GM19023 (cell line): Measurements from ENCODE around the gene CLSTN3.

Experiments
- ATAC-seq: cut with Tn5 transposase; IDR thresholded peaks from one replicate; pipeline ENCODE4 v1.9.1; 2021; ENCODE audit warnings: mild to moderate bottlenecking, moderate library complexity; ENCODE audit not compliant: unreplicated experiment

CLSTN3 gene

DNA sequence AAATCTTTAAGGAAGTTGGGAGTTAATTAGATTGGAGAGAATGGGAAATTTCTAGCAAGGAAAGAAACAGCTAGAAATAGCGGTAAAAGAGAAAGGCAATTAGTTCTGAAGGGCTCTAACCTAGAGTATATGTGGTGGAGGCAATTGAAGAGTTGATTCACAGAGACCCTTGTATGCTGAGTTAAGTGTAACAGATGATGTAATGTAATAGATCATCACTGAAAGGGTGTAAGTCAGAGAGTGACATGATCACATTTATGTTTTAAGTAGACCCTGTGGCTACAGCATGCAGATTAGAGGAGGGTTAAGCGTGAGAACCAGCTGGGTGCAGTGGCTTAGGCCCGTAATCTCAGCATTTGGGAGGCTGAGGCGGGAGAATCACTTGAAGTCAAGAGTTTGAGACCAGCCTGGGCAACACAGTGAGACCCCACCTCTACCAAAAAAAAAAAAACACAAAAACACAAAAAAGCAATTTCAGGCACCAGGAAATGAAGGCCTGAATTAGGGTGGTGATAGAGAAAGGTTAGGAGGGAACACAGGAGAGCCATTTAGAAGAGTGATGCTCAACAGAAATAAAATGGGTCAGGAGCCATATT, 4.4 kb upstream of the CLSTN3 start:
- ATAC-seq: no peak

DNA sequence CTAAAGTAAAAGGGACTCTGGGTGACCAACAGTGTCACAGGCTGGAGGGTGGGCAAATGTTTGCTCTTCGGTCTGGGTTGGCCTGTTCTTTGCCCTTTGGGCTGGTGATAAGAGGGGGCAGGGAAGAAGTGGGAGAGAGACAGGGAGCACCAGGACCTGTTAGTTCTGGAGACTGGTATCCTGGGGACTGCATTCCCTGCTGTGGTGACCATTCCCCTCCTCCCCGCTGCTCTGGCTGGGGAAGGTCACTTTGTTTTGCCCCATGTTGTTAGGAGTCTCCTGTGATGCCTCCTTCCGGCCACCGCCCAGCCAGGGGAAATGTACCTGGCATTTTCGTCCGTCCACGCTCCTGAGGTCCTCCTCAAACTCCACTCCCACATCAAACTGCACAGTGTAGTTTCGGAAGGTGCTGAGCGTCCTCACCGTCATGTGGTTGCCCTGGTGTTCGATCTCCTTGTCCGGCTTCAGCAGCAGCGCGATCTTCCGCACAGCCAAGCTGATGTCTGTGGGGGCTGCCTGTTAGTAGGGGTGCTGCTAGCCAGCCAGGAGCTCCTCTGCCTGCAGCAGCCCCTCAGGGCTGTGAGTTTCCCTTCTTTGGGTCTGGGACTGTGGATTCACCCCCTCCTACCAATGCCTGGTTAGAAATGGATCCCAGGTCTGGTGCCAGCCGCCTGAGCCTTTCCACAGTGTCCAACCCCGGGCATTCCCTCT, 2.1 kb upstream of the CLSTN3 start:
- ATAC-seq: no peak

DNA sequence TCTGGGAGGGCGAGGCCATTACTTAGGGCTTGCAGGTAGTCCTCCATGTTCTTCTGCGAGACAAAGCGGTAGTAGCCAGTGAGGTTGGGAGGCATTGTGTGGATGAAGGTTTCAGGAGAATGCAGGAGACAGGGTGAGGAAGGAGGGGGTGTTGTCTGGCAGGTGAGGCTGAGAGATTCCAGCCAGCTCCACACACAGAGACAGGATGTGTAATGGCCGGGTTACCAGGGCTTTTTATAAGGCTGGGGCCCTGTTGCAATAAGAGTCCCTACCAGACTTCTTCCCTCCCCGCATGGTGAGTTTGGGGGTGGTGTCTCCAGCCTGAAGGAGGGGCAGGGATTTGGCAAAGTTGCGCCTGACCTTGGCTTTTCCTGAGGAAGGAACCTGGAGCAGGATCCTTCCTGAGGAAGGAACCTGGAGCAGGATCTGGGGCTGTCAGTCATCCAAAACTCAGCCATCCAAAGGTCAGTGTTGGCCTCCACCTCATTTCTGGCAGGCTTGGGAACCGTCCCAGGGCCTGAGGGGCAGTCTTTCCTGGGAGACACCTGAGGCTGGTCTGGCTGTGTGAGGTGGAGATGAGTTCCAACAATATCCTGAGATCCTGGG, 1.4 kb upstream of the CLSTN3 start, which contains the start of gene RBP5:
Gene RBP5, minus strand, starts transcription at position 209 of the 606 bp plus-strand sequence. Its CDS starts 114 bp downstream, at position 95.
- ATAC-seq: no peak

DNA sequence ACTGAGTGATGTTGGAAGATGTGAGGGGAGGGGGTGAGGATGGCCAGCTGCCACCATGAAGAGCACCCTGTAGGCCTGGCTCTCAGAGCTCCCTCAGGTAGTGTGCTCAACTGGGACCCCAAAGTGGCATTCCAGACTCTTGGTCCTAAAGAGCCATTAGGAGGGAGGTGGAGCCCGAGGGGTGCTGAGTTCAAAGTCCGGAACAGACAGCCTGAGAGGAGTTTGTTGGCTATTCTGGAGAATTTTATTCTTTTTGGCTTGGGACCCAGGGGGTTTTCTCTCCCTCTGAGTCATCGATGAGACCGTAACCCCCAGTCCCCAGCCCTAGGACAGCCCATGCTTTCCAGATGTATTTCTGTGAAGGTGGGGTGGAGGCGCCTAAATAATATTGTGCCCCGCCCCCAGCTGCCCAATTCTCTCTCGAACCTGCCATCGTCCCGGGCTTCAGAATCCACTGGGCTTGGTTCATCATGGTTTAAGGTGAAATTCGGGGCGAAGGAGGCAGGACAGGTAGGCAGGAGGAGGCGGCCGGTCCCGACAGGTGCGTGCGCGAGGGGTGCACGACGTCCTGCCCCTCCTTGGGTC, 792 bp upstream of the CLSTN3 start:
- ATAC-seq: peak; percentile 17

DNA sequence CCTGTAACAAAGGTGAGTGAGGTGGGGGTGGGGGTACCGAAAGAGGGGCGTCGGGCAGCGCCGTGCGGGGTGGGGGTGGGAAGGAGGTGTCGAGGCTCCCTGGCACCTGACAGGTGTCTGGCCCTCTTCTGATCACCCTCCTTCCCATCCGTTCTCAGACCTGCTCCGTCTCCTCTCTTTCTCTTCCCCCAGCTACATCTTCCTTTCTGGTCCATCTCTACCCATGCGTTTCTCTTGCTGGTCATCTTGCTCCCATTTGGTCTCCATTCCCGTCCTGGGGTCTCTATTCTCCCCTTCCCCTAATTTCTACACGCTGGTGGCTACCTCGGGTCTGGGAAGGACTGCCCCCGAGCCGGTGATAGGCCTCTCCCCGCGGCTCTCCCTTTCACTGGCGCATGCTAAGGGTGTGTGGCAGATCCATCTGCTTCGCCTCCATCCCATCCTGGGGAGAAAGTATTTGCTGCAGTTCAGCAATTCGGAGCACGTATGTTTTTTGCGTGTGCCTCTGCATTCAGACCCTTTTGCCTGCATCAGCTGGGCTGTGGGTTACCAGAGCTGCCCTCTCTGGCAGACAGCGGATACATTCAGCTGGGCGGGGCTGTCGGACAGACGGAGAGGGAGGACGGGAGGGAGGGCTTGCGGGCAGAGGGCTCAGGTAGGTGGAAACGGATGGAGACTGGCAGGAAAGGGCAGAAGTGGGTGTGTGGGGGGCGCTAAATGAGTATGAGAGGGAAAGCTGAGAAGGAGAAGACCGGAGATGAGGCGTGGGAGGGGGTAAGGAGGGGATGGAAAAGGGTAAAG, 730 bp downstream of the CLSTN3 start:
- ATAC-seq: peak; percentile 41

DNA sequence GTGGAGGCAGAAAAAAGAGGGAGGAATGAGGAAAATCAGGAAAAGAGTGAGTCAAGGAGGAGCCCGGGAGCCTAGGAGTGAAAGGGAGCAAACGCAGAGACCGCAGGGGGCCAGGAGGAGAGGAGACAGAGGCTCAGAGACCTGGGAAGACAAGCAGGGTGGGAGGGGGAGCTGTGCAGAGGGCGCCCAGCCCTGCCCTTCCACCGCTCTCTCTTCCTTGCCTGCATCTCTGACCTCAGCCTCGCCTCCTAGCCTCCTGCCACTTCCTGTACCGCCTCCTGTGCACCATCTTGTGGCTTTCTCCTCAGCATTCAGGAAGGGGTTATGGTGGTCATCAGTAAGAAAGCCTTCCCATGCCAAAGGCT, 1.3 kb downstream of the CLSTN3 start:
- ATAC-seq: no peak

DNA sequence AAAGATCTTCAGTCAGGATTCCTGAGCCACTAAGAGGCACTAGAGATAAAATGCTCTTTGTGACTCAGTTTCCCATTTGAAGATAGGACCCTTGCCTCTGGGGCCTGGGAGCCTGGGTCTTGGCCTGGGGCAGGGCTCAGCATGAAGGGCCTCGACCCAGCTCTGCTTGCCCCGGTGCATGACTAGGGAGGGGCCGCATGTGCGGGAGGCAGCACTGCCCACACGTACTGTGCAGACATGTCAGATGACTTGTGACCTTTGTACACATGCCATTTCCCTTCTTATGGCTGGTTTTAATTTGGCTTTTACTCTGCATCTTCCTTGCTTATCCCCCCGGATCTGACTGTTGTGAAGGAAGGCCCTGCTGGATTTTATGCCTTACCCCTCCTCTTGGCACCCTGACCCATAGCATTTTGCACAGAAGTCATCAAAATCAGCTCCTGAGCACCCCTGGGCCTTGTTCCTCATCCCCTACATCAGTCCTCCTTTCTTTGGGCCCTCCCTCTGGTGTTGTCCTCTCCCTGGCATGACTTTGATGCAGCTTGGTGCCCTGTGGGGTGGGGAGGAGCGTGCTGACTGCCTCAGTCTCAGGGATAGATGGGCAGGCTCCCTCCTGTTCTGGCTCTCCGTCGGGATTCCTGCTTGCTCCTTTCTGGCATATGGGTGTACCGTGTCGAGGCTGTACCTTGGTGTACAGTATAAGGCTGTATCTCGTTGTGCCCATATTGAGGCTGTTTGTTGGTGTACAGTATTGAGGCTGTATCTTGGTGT, 4.4 kb downstream of the CLSTN3 start:
- no peak for ATAC-seq

DNA sequence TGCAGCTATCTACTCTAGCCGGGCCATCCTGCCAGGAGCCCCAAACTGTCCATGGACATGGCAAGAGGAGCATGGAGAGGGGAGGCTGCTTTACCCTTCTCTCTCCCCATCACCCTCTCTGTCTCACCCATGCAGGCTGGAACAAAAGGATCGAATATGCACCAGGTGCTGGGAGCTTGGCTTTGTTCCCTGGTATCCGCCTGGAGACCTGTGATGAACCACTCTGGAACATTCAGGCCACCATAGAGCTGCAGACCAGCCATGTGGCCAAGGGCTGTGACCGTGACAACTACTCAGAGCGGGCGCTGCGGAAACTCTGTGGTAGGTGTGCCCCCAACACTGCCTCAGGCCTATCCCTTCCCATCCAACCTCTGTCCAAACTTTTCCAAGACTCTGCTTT, 5.9 kb downstream of the CLSTN3 start:
- no peak for ATAC-seq

DNA sequence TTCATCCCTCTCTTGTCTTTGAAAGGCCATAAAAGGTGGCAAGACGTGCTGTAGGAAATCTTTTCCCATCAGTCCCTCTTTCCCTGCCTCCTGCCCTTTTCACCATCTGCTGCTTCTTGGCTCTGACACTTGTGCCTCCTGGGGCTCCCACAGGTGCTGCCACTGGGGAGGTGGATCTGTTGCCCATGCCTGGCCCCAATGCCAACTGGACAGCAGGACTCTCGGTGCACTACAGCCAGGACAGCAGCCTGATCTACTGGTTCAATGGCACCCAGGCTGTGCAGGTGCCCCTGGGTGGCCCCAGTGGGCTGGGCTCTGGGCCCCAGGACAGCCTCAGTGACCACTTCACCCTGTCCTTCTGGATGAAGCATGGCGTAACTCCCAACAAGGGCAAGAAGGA, 6.5 kb downstream of the CLSTN3 start:
- ATAC-seq: no peak

DNA sequence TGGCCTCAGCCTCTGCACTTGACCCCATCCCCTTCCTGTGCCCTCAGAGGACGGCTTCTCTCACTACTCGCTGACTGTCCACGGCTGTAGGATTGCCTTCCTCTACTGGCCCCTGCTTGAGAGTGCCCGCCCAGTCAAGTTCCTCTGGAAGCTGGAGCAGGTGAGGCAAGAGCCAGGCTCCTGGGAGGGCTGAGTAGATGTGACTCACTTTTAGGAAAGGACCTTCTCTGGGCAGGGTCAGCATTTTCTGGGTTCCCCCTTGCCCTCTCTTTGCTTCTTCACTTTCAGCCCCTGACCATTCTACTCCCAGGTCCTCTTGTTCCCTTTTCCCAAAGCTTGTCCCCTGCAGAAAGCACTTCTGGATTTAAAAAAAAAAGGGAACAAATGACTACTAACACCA, 7.7 kb downstream of the CLSTN3 start:
- ATAC-seq: no peak

DNA sequence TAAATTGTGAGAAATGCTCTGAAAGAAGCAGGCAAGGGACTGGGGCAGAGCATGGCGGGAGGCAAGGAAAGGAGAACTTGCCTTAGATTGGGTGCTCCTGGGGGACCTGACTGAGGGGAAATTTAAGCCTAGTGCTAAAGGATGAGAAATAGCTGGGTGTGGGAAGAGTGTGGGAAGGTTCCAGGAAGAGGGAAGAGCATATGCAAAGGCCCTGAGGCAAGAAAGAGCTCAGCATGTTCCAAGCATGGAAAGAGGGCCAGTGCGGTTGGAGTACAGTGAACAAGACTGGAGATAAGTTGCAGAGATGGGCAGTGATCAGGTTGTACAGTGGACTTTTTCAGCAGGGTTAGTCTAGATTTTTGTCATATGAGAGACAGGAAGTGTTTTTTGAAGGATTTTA, 9.0 kb downstream of the CLSTN3 start:
- no peak for ATAC-seq

DNA sequence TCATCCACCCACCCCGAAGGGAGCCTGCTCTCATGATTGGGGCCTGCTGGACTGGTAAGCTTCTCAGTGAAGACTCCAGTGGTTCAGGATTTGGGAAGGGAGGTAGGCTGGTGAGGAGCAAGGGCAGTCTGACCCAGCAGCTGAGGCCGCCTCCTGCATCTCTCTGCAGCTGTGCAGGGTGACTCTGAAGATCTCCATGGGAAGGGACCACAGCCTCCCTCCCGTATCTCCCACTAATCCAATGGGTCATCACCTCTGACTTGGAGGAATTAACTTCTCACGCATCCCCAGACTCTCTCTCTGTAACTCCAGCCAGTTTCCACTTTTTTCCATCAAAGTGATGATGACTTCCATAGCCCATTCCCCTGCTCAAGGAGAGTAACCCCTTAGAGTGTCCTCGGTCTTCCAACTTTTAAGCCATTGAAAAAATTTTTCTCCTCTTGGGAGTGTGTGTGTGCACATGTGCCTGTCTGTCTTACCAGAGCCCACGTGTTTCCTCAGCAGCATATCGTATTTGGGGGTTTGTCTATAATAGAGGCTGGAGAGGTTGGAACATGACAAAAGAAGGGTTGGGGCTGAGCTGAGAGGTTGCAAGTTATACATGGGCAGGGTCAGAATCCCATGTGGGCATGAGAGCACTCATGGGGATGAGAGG, 11.3 kb downstream of the CLSTN3 start:
- no peak for ATAC-seq

DNA sequence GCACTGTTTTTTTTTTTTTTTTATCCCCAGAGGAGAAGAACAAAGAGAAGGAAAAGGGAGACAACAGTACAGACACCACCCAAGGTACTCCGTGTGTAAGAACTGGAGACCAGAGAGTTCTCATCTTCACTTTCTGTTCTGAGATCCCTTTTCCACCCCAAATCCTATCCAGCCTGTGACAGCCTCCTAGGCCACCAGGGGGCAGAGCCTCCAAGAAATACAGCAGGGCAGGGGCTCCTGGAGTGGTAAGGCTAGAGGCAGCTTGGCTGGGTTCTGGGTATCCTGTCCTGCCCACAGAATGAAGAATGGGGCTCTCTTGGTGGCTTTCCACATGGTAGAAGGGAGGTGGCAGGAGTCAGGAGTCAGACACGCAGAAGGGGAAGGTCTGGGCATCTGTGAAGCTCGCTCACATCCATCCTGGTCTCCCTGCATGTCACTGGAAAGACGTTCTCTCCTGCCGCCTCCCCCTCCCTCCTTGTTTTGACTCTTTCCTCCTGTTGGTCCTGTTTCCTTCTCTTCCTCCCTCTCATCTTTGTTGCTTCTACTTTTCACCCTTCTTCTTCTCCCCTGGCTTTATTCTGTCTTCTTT, 12.0 kb downstream of the CLSTN3 start:
- no peak for ATAC-seq

DNA sequence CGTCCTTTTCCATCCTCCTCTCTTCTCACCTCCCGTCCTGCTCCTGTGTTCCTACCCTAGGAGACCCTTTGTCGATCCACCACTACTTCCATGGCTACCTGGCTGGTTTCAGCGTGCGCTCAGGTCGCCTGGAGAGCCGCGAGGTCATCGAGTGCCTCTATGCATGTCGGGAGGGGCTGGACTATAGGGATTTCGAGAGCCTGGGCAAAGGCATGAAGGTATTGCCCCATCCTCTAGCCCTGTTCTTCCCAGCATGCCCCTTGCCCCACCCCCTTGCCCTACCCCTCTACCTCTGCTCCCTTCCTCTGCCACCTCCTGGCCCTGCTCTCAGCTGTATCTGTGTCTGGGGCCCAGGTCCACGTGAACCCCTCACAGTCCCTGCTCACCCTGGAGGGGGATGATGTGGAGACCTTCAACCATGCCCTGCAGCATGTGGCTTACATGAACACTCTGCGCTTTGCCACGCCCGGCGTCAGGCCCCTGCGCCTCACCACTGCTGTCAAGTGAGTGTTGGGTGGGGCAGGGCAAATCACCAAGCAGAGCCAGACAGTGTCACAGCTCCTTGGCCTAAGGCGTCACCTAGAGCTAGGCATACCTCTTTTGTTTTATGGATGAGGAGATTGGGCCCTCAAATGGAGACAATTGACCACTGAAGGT, 12.8 kb downstream of the CLSTN3 start:
- ATAC-seq: no peak

DNA sequence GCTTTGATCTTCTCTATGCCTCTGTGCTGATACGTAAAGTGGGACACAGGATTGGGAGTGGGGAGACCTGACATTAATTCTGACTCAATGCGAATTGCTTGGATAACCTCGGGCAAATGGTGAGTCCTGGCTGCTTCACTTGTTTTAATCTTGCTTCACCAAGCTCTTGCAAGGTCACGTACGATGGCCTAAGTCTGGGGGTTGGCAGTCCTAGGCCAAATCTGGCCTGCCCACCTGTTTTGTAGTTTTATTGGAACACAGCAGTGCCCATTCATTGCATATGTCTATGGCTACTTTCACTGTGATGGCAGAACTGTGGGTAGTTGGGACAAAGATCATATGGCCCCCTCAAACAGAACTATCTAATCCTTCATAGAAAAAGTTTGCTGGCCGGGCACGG, 13.4 kb downstream of the CLSTN3 start:
- no peak for ATAC-seq

DNA sequence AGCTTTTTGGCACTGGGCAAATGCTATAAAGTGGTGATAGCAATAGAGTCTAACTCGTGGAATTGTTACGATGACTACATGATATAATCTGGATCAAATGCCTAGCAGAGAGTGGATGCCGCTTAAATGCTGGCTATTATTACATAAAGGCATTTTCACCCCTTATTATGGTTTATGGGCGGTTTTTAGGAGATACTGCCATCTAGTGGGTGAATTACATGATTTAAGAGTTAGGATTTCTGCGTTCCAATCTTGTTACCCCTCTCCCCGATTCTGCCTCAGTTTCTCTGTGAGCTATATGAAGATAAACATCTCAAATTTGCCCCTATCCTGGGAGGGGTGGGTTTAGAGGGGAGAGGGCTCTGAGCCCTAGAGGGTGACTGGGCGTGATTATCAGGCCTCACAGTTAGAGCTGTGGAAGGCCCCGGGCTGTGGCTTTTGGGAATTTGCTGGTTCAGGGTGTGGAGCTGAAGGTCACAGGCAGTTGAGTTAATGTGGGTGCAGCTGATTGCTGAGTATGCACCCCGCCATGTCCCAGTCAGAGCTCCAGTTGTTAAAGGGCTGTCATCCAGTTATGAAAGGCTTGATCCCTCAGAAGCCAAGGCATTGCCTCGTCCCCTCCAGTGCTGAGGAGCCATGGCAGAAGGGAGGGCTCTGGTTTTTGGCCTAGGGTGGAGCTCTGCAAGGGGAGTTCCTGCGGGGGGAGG, 14.4 kb downstream of the CLSTN3 start:
- no peak for ATAC-seq

DNA sequence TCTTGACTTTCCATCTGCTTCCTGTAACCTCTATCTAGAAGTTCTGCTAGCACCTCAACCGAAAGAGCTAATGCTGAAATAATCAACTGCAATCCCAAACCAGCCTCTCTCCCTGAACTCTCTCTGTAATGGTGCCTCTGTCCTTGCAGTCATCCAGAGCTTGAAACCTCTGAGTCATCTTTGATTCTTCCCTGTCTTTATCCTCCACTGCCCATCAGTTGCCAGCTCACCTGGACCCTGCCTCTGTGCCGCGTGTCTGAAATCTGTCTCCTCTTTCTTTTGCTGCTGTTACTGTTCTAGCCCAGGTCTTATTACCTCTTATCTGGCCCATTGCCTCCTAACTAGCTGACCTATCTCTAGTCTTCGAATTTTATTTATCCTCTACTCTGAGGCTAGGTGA, 15.5 kb downstream of the CLSTN3 start:
- ATAC-seq: no peak

DNA sequence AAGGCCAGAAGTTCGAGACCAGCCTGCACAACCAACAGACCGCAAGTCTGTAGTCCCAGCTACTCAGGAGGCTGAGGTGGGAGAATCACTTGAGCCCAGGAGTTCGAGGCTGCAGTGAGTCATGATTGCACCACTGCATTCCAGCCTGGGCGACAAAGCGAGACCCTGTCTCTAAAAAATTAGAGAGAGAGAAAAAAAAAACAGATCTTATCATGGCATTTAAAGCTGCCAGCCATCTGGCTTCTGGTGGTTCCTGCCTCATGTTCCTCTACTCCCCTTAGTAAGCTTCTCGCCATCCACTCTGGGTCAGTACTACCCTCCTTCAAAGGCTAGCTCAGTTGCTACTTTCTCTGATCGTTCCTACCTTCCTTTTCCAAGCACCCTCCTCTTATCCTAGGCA, 16.1 kb downstream of the CLSTN3 start:
- no peak for ATAC-seq

DNA sequence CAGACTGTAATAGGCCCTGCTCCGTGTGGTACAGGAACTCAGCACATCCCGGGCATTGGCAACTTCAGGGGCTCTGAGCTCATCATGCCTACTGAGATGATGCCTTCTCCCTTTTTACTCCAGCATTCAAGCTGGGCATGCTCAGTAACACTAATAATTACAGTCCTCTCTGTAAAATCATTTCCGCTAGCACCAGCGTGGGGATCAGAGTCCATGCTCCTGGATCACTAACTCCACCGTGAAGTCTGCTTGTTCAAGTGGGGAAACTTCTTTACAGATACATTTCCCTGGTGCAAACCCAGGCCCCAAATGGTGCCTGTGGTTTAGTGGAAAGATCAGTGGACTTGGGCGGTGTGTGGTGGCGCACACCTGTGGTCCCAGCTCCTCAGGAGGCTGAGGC, 16.7 kb downstream of the CLSTN3 start:
- ATAC-seq: no peak
